Pancreas (tissue), 10 donors: ENCODE results near the gene SKIL. TPM values are rescaled to one million over a fixed set of nuclear protein-coding genes. Genes with fewer than 3 reads are reported as not detected.
"Not testable (repeated sequence)": the region's sequence is repeated elsewhere in the genome, so short reads cannot be mapped to it uniquely, and the experiment has no call there.

Source experiments
- ATAC-seq, 4 donors: fragments of 200-7000 bp; cut with Tn5 transposase; one replicate each; pipeline versions ENCODE4 v1.8.0 to v1.9.1; 2020; ENCODE audit warnings: mild to moderate bottlenecking in 4 of 4, moderate library complexity in 4 of 4
- DNase-seq, 6 donors: peaks; one replicate each; pipeline ENCODE4 v3.0.0-alpha.2; 2020
- FAIRE-seq: peaks from 2 replicates; lab custom pipeline; 2012; peaks lifted over from hg19 to GRCh38; lab: Jason Lieb, UNC
- H3K27ac ChIP-seq, 4 donors: fragments of 200-600 bp; sonication (generic); 1 replicate in 3 of 4; 2 replicates in 1 of 4; pipeline versions ENCODE4 v1.5.0 to v1.8.0; 2020
- H3K27me3 ChIP-seq, 4 donors: fragments of 200-600 bp; one replicate each; pipeline ENCODE4 v1.8.0; 2021
- H3K36me3 ChIP-seq, 3 donors: fragments of 200-600 bp; sonication (generic) in 1 of 3; one replicate each; pipeline versions ENCODE4 v1.5.0 to v1.8.0; 2020 to 2021
- H3K4me1 ChIP-seq, 3 donors: fragments of 200-600 bp; one replicate each; pipeline ENCODE4 v1.8.0; 2021
- H3K4me3 ChIP-seq, 4 donors: fragments of 200-600 bp; sonication (generic) in 2 of 4; one replicate each; pipeline versions ENCODE4 v1.5.0 to v1.8.0; 2020 to 2021
- H3K9me3 ChIP-seq, 4 donors: fragments of 200-600 bp; one replicate each; pipeline ENCODE4 v1.8.0; 2021
- WGBS, 2 donors: extraction: QIAGEN DNeasy Blood & Tissue Kit; methylation state at CpG; one replicate each; pipeline ENCODE4 v1.1.7; 2013; 5-methylcytosine and 5-hydroxymethylcytosine counted together
- intact Hi-C, 3 donors: fragments of 100-400 bp; cut with DNase I; formaldehyde crosslinking; loops; one replicate each; pipeline versions ENCODE4 v1.11.1 to v1.14.2; 2022
- polyA plus RNA-seq, 2 donors: library from polyadenylated mRNA; stranded (reverse); fragments of 200-250 nt; gene quantifications; one replicate each; pipeline ENCODE4 v1.2.3, GENCODE V29; 2013
- total RNA-seq, 6 donors: library from RNA; stranded (reverse); fragmentation: NEBNext Ultra II Directional in 4 of 6; extraction: Animal tissue kit (Norgen Biotek cat#: 25700) in 4 of 6; gene quantifications; one replicate each; pipeline versions ENCODE4 v1.2.1 to v1.2.4, GENCODE V29; 2021 to 2023
- TF ChIP-seq, protein P1 (sequence below), 4 donors: fragments of 200-600 bp; sonication (generic) in 3 of 4; IDR thresholded peaks; one replicate each; pipeline versions ENCODE4 v1.5.0 to v1.8.0; 2021; ENCODE audit warnings: antibody characterized with exemption in 4 of 4
- donor health status: healthy with polysubstance abuse.
- donor health status: DM: no; HTN: no; CAD: no; lungs with moderate emphysema.
- donor health status: DM: no; HTN: no; CAD: no.
- donor health status: control.
- donor health status: control.
- donor health status: Bipolar disorder and iron deficiency.
- donor health status: DM: yes; HTN: yes; CAD: no.
- donor health status: DM: no; HTN: no; CAD: no.
- donor health status: DM: no; HTN: no; CAD: no.
- donor health status: DM: yes; HTN: yes; CAD: no.

Gene SKIL
- total and polyA plus RNA-seq, 8 donors = 5.1 to 52.1 (median 15.9) TPM

DNA sequence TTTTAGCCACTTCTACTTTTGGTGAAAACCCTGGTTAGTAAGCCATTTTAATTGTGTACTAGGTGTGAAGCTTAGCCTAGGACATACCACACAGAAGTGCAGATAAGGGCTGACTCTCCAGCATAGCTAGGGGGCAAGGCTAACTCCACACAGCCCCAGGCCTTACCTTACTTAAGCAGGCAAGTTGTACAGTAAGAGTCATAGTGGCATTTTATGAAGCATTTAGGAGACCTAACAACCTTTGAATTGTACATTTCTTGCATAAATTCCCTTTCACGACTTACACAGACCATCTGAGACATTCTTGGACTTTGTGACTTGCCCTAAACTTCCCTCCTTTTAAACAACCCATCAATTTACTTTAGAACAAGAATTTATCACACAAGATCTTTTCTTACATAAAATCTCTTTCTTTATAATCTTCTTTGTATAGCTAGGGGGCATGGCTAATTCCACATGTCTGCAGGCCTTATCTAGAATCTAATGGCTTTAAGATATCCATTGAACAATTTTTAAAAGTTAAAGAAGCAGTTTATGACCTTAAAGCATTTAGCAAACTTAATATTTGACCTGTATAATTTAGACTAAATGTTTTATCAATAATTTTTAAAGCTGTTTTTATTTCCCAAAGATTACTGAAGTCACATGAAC, 18.7 kb upstream of the SKIL start:
- ATAC-seq (no peak), DNase-seq (no peak), FAIRE-seq (no peak)
- TF ChIP-seq, protein P1, sequence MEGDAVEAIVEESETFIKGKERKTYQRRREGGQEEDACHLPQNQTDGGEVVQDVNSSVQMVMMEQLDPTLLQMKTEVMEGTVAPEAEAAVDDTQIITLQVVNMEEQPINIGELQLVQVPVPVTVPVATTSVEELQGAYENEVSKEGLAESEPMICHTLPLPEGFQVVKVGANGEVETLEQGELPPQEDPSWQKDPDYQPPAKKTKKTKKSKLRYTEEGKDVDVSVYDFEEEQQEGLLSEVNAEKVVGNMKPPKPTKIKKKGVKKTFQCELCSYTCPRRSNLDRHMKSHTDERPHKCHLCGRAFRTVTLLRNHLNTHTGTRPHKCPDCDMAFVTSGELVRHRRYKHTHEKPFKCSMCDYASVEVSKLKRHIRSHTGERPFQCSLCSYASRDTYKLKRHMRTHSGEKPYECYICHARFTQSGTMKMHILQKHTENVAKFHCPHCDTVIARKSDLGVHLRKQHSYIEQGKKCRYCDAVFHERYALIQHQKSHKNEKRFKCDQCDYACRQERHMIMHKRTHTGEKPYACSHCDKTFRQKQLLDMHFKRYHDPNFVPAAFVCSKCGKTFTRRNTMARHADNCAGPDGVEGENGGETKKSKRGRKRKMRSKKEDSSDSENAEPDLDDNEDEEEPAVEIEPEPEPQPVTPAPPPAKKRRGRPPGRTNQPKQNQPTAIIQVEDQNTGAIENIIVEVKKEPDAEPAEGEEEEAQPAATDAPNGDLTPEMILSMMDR (IDR thresholded peaks at IDR 0.05) = no peak
- Histone ChIP-seq H3K36me3 (no peaks in the 10 kb centered on the region), H3K4me1 (no peaks in the 10 kb centered on the region), H3K27ac (no peak overlapping the region), H3K27me3 (no peaks in the 10 kb centered on the region), H3K4me3 (no peak overlapping the region), H3K9me3 (no peaks in the 10 kb centered on the region)
- intact Hi-C loops = no loop called here
- WGBS, 2 donors = 73 to 92% methylated on average over 1 of the region's 1 CpG

DNA sequence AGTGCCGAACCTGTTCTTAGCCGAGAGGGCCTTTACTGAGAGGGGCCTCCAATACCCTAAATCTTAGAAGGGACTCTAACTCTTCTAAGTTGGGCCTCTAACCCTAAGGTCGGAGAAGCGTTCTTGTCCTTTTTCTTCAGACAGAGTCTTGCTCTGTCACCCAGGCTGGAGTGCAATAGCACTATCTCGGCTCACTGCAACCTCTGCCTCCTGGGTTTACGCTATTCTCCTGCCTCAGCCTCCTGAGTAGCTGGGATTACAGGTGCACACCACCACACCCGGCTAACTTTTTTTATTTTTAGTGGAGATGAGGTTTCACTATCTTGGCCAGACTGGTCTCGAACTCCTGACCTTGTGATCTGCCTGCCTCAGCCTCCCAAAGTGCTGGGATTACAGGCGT, 15.2 kb upstream of the SKIL start:
- intact Hi-C loops, FAIRE-seq, H3K27ac ChIP-seq, H3K27me3 ChIP-seq, H3K4me1 ChIP-seq, DNase-seq, H3K9me3 ChIP-seq, H3K36me3 ChIP-seq, H3K4me3 ChIP-seq, ATAC-seq: not testable (repeated sequence)
- WGBS, 2 donors = 91 to 93% methylated on average over 9 of the region's 9 CpGs

DNA sequence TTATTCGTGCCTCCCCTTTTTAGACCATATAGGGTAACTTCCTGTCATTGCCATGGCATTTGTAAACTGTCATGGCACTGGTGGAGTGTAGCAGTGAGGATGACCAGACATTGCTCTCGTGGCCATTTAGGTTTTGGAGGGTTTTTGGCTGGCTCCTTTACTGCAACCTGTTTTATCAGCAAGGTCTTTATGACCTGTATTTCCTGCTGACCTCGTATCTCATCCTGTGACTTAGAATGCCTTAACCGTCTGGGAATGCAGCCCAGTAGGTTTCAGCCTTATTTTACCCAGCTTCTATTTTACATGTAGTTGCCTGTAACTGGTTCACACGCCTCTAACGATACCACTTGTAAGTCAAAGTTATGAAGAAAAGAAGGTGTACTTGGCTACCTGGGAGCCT, 13.7 kb upstream of the SKIL start:
- WGBS, 2 donors = 47 to 57% methylated on average over 6 of the region's 6 CpGs
- peak in 1 of 4 donors; percentile 39 for ATAC-seq
- H3K27ac ChIP-seq, H3K4me1 ChIP-seq, H3K27me3 ChIP-seq, intact Hi-C loops, FAIRE-seq, H3K9me3 ChIP-seq, H3K36me3 ChIP-seq, DNase-seq, H3K4me3 ChIP-seq: not testable (repeated sequence)

DNA sequence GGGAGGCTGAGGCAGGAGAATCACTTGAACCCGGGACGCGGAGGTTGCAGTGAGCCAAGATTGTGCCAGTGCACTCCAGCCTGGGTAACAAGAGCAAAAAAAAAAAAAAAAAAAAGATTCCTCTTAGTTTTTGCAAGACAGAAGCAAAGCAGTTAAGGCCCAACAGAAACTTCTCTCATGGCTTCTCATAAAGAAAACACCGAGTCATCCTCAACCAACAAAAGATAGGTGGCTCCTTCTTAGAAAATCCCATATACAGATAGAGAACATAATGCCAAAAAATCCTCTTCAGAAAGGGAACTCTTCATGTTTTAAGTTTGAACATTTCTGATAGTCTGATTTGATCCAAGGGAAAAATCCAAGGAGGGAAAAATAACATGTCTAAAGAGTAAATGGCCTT, 12.5 kb upstream of the SKIL start:
- no peaks in the 10 kb centered on the region for H3K36me3 ChIP-seq
- no peaks in the 10 kb centered on the region for H3K4me1 ChIP-seq
- TF ChIP-seq, protein P1 (IDR thresholded peaks at IDR 0.05) = no peak
- intact Hi-C loops = no loop called here
- DNase-seq = no peak
- H3K4me3 ChIP-seq = no peak overlapping the region
- no peaks in the 10 kb centered on the region for H3K9me3 ChIP-seq
- no peak for ATAC-seq
- H3K27me3 ChIP-seq = no peaks in the 10 kb centered on the region
- no peak overlapping the region for H3K27ac ChIP-seq
- WGBS, 2 donors = 72 to 96% methylated on average over 4 of the region's 4 CpGs
- no peak for FAIRE-seq

DNA sequence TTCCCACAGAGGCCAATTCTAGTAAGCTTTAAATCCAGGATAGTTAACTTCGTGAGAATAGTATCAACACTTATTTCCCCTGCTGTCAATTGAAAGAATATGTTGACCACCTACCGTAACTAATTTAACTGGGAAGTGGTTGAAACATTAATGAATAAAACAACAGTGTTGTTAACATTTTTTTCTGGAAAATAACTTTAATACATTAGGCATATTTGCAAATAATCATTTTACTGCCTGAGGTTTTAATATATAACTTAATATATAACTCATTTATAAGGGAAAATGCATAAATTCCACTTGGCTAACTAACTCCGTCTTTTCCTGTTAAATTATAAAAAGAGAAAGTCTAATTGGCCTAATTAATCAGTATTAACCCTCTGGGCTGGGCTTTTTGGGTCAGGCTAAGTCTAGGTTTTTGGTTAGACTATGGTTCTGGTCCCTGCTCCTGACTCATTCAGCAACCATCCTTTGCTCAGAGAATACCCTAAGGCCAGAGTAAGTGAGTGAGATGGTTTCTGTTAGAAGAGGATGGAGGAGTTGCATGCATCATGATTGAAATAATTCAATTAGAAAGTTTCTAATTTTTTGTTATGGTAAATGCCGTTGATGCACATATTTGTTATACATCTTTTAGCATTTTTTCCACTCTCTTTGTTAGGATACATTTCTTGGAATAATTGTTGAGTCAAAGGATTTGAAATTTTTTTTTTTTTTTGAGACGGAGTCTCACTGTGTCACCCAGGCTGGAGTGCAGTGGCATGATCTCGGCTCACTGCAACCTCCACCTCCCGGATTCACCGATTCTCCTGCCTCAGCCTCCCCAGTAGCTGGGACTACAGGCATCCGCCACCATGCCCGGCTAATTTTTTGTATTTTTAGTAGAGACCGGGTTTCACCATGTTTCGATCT, 10.8 kb upstream of the SKIL start:
- H3K27ac ChIP-seq = no peak overlapping the region
- TF ChIP-seq, protein P1 (IDR thresholded peaks at IDR 0.05) = no peak
- no peak for FAIRE-seq
- no peaks in the 10 kb centered on the region for H3K27me3 ChIP-seq
- no peak overlapping the region for H3K4me3 ChIP-seq
- no peak for ATAC-seq
- H3K9me3 ChIP-seq = no peaks in the 10 kb centered on the region
- WGBS, 2 donors = 83 to 90% methylated on average over 12 of the region's 12 CpGs
- H3K4me1 ChIP-seq = no peaks in the 10 kb centered on the region
- DNase-seq = no peak
- no peaks in the 10 kb centered on the region for H3K36me3 ChIP-seq
- intact Hi-C loops = no loop called here
